ENCODE results near the gene GPR22.

GPR22 gene

DNA sequence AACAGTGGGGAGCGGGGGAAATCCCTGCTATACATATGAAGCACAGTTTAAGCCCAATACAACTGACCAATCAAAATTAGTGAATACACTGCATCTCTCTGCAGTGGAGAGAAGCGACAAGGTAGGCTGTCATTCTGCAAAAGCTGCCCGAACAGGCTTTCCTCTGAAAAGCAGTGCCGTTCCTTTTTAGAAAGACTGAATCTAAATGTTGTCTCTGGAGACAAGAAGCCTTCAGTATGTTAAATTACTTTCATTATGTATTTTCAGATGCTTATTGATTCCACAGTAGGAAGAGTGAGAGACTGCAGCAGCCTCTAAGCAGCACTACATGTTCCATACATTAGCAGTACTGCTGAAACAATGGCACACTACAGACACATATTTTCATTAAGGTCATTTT, at the start of gene GPR22:
GPR22 (plus strand) TSS at position 129 of the 400 bp plus-strand sequence. CDS start 4,004 bp downstream, outside the sequence.
- no peak for DNase-seq

DNA sequence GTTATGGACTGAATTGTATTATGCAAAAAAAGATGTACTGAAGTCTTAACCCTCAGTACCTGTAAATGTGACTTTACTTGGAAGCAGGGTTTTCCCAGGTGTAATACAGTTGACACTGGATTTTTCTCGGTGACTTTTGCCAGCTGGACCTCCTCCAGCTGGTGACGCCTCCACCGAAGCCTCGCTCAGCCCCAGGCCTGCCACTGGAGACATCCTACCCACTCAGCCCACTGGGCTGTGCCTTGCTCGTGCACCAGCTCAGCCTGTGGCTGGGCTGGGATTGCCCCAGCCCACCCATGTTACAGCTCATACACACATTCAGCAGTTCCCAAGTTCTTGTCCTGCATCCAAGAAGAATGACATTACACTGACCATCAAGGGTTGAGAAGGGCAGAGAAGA, 42.4 kb upstream of the GPR22 start:
- DNase-seq = no peak

DNA sequence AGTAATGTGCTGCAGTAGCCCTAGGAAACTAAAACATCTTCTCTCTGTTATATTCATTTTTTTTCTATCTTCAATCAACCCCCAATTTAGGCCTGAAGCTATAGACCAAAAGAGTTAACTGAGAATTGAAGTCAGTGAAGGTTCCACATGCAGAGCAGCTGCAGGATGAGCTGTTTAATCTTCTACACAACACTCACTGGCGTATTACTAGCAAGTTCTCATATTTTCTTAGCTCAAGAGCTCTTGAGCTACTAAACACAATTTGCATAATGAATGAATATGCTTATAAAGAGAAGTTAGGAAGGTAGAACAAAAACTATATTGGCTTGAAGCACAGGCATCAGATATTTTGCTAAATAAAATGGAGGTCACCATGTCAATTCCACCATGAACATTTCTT, 41.2 kb upstream of the GPR22 start:
- DNase-seq = no peak

DNA sequence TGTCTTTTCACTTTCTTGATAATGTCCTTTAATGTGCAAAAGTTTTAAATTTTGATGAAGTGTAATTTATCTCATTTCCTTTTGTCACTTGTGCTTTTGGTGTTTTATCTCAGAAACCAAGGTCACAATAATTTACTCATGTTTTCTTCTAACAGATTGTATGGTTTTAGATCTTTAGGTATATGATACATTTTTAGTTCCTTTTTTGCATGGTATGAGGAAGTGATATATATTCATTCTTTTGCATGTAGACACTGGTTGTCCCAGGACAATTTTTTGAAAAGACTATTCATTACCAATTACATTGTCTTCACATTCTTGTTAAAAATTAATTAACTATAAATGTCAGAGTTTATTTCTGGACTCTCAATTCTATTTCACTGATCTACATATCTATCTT, 39.8 kb upstream of the GPR22 start:
- no peak for DNase-seq

GRCh38 chr7:107432261-107432660, 37.6 kb upstream of the GPR22 start:
- no peak for DNase-seq

DNA sequence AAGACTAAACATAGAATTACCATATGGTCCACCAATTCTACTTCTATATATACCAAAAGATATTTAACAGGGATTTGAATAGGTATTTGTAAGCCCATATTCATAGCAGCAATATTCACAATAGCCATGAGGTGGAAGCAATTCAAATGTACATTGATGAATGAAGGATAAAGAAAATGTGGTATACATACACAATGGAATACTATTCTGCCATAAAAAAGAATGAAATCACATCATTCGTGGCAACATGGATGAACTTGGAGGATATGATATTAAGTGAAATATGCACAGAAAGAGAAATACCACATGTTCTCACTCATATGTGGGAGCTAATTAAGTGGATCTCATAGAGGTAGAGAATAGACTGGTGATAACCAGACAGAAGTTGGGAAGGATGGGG, 34.1 kb upstream of the GPR22 start:
- DNase-seq = no peak

GRCh38 chr7:107439025-107439424, 30.8 kb upstream of the GPR22 start:
- DNase-seq = no peak

GRCh38 chr7:107441581-107442422, 28.1 kb upstream of the GPR22 start:
- no peak for DNase-seq

- DNase-seq = no peak
These were observed 27.2 kb upstream of the GPR22 start for GRCh38 chr7:107442678-107443077.

DNA sequence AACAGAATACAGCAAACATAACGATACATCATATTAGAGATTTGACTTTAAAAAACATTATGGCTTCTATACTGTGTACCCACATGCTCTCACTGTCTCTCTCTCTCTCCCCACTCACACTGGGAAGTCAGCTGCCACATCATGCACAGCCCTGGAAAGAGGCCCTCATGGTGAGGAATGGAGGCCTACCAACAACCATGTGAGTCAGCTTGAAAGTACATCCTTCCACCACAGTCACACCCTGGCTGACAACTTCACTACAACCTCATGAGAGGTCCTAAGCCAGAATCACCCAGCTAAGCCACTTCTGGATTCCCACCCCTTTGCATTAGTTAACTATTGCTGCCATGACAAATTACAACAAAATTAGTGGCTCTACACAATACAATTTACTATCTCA, 23.3 kb upstream of the GPR22 start:
- DNase-seq = no peak

DNA sequence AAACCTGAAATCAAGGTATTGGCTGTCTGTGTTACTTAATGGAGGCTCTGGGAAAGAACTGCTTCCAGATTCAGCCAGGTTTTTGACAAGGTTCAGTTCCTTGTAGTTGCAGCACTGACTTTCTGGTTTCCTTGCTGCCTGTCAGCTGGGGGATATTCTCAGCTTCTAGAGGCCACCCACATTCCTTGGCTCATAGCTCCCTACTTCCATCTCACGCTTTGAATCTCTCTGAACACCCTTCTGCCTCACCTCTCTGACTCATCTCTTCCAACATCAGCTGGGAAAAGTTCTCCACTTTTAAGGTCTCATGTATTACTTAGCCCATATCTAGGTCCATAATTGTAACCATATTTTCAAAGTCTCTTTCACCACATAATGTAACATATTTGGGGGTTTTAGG, 22.9 kb upstream of the GPR22 start:
- DNase-seq = no peak

GRCh38 chr7:107450970-107451369, 18.9 kb upstream of the GPR22 start:
- DNase-seq = no peak

GRCh38 chr7:107453388-107453787, 16.5 kb upstream of the GPR22 start:
- no peak for DNase-seq

GRCh38 chr7:107461938-107462533, 7.8 kb upstream of the GPR22 start:
- no peak for DNase-seq

DNA sequence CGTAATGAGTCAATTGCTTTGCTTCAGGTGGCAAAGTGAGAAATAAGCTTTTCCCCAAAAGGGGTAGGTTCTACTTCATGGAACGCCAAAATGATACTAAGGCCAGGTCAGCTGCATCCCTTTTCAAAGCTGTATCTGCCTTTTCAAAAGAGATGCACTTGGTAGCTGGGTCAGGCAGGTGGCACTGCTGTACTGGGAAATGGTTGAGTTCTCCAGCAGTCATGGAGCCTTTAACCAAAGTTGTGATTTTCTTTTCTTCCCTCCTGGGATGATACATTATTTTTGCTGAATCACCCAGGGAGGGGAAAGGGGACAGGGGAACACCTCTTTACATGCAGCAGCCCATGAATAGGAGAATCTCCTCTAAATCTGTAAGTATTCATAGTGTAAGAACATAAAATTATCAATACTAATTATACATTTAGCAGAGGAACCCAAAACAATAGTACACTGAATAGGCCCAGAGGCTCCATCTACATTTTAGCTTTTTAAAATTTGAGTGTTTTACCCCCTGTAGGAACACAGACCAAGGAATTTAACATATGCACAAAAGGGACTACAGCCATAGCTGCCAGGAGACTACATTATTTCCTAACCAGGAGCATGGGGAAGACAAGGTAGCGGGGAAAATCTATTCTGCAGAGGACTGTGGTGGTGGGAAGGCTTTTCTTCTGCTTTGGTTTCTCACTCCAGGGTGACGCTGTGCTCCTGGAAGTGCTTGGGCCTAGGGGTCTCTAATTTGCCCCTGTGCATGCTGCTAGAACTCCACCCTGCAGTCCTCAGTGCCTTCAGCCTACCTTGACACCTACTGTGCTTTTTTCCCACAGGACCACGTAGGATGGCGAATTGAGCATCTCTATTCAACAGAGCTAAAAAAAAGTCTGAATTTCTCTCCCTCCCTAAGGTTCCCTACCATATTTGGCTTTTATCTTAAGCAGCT, 6.4 kb upstream of the GPR22 start:
- peak; percentile 17 to 21 for DNase-seq

DNA sequence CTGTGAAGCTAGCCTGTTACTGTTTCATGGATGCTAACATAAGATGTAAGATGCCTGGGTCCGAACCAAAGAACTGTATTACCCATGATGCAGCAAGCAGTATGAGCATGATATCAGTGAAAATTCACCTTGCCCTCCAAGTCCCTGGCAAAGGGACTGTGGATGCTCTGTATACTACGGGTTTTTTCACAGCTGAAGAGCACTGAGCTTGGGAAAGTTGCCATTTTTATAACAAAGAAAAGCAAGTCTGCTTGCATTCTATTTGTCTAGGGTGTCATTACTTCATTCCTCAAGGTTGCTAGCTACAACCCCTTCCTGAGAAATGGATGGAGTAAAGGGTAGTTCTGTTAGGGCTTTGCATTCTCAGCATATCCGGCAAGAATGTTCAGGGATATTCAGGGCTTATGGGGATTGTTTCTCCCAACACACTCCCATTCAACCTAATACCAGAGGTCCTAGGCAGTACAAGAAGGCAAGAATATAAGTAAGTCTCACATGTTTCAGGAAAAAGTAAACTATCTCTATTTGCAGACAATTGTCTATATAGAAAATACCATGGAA, 5.1 kb upstream of the GPR22 start:
- DNase-seq = no peak

GRCh38 chr7:107467972-107468371, 1.9 kb upstream of the GPR22 start:
- no peak for DNase-seq

DNA sequence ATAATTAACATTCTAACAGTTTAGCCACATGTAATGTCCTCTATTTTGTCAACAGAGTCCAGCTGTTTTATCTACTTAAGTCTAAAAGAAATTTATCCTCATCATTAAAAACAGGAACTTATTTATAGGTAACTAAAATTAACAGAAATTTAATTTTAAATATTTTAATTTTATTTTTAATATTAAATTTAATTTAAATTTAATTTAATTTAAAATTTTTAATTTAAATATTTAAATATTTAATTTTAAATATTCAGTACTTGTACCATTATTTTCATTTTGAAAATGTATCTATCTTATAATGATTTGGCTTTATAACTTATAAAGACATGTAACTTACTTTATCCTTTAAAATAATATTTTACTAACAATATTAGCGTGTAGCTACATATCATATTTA, 1.0 kb upstream of the GPR22 start:
- DNase-seq = no peak

DNA sequence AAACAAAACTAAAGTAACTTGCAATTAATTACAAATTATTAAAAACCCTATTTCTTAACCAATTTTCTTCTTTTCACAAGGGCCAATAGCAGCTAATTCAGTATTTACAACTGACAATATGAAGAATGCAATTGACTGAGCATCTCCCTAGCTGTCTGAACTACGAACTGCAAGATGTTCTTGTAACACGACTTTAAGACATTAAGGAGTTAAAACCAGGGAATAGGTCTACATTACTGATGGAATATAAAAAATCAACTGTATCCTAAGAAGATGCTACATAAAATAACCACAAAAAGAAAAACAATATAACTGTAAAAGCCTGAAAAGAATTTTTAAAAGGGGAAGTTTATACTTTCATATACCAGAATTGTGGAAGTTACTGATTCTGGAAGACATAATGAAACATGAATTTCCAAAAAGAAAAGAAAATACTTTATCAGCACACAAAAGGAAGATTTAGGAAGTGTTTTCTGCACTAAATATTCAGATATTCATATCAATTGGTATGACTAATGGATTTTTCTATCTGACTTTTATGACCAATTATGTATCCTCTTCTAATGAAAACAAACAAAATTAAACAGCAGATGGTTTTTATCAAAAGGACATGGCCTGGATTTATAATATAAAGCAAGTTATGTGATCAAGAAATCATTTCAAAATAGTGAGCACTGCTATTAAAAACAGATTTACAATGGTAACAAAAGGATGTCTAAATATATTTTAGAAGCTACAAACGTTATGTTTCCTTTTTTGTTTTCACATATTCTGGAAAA, 1.6 kb downstream of the GPR22 start:
- DNase-seq = no peak

- DNase-seq = no peak
These were observed 2.3 kb downstream of the GPR22 start for GRCh38 chr7:107472116-107472515.

GRCh38 chr7:107474104-107474521, 4.3 kb downstream of the GPR22 start:
- no peak for DNase-seq

- DNase-seq = no peak
These were observed 9.4 kb downstream of the GPR22 start for GRCh38 chr7:107479303-107479702.
